Tibial nerve (tissue), 4 donors: ENCODE results near the gene ELL.

Experiments used
- EP300 ChIP-seq, 2 donors: sonication (generic); formaldehyde crosslinking; IDR thresholded peaks; one replicate each; pipeline ENCODE4 v1.6.1; 2017; ENCODE audit warnings: antibody characterized with exemption in 2 of 2, mild to moderate bottlenecking in 1 of 2
- POLR2A ChIP-seq, 2 donors: fragments of 450-650 bp; IDR thresholded peaks; one replicate each; pipeline ENCODE4 v1.6.1; 2017; ENCODE audit warnings: antibody characterized with exemption in 2 of 2, mild to moderate bottlenecking in 2 of 2, moderate library complexity in 2 of 2
- TF ChIP-seq, protein P1 (sequence below), 5 experiments: fragments of 200-600 bp in 3 of 5; fragments of 450-650 bp in 2 of 5; sonication (generic) in 3 of 5; IDR thresholded peaks; one replicate each; pipeline ENCODE4 v1.5.1; 2016 to 2019; ENCODE audit warnings: antibody characterized with exemption in 5 of 5, mild to moderate bottlenecking in 3 of 5, moderate library complexity in 2 of 5

- TF ChIP-seq, protein P1, sequence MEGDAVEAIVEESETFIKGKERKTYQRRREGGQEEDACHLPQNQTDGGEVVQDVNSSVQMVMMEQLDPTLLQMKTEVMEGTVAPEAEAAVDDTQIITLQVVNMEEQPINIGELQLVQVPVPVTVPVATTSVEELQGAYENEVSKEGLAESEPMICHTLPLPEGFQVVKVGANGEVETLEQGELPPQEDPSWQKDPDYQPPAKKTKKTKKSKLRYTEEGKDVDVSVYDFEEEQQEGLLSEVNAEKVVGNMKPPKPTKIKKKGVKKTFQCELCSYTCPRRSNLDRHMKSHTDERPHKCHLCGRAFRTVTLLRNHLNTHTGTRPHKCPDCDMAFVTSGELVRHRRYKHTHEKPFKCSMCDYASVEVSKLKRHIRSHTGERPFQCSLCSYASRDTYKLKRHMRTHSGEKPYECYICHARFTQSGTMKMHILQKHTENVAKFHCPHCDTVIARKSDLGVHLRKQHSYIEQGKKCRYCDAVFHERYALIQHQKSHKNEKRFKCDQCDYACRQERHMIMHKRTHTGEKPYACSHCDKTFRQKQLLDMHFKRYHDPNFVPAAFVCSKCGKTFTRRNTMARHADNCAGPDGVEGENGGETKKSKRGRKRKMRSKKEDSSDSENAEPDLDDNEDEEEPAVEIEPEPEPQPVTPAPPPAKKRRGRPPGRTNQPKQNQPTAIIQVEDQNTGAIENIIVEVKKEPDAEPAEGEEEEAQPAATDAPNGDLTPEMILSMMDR (IDR thresholded peaks at IDR 0.05) = no peak
- TF ChIP-seq EP300 (IDR thresholded peaks at IDR 0.05) = no peak
- no peak for TF ChIP-seq POLR2A (IDR thresholded peaks at IDR 0.05)
Measured at GRCh38 chr19:18453269-18454024, 68.4 kb downstream of the ELL start.
